NK-92 (cell line): ENCODE data around the gene RPE65.
"Not testable (repeated sequence)": the region's sequence is repeated elsewhere in the genome, so short reads cannot be mapped to it uniquely, and the experiment has no call there.

Experiments
- DNase-seq: peaks from one replicate; lab custom pipeline; 2025; ENCODE audit not compliant: unreplicated experiment; lab: John Stamatoyannopoulos, UW

RPE65 gene

DNA sequence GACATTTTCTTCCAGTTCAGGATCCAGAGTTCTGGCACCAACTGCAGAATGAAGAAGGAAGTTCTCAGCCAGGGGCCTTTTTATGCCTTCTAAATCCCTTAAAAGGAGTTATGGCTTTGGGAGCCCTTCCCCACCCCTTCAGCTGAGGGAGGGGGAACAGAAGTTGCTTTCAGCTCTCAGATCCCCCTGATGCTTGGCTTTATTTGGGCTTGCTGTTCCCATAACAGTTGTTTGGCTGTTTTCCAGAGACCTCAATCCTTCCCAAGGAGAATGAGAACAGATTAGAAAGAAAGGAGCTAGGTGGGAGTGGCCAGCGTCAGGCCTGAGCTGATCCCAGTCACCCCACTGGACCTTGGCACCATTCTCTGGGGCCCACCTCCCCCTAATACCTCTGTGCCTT lies at the start of gene RPE65:
RPE65 (minus strand) TSS at position 54 of the 400 bp plus-strand sequence; CDS start at position 5, 49 bp downstream.
- DNase-seq = no peak

GRCh38 chr1:68497358-68497698 lies 47.6 kb upstream of the RPE65 start:
- DNase-seq = no peak

- DNase-seq = no peak
Measured at GRCh38 chr1:68496680-68497357, 47.1 kb upstream of the RPE65 start, which contains the start of gene DEPDC1. DEPDC1 (minus strand) TSS chr1:68497082; CDS start chr1:68496999, 83 bp downstream.

- DNase-seq = no peak
Measured at GRCh38 chr1:68495968-68496679, 46.4 kb upstream of the RPE65 start.

DNA sequence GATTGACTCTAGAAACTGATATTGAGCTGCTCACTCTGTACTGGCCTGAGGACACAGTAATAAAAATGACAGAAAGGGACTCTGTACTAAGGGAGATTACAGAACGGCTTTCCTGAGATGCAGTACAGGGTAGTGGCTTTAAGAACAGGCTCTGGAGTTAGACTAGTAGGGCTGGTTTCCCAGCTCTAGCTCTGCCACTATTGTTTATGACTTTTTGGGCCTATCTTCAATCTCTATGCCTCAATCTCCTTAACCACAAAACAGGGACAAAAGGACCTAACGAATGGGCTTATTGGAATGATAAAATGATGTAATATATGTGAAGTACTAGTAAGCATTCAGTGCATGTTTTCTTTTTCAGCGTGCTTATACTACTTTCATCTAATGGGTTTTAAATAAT lies 45.8 kb upstream of the RPE65 start:
- no peak for DNase-seq

GRCh38 chr1:68493193-68493592 lies 43.4 kb upstream of the RPE65 start:
- no peak for DNase-seq

DNA sequence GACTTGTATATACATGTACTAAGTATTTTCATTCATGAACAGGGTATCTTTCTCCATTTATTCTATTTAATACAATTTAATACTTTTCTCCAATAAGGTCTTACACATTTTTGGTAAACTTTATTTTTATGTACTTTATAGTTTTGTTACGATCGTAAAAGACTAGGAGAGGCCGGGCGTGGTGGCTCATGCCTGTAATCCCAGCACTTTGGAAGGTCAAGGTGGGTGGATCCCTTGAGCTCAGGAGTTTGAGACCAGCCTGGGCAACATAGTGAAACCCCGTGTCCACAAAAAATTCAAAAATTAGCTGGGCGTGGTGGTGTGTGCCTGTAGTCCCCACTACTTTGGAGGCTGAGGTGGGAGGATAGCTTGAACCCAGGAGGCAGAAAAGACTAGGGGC lies 42.5 kb upstream of the RPE65 start:
- not testable (repeated sequence) for DNase-seq

GRCh38 chr1:68490046-68490651 lies 40.4 kb upstream of the RPE65 start:
- no peak for DNase-seq

GRCh38 chr1:68485431-68486022 lies 35.8 kb upstream of the RPE65 start:
- no peak for DNase-seq

DNA sequence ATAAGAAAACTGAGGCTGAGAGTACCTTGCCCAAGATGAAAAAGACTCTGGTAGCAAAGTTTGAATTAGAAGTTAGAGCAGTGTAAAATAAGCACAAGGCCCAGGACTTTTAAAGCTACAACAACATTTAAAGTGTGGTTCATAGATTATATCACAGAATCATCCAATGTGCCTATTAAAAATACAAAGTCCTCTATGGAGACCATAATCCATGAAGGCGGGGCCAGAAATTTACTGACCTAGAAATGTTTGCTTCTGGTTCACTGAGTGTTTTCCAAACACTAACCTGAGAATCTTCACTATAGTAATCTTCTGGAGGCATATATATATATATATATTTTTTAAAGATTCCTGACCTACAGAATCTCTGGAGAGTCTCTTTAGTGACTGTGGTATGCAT lies 34.9 kb upstream of the RPE65 start:
- DNase-seq = no peak

GRCh38 chr1:68481041-68481440 lies 31.3 kb upstream of the RPE65 start:
- no peak for DNase-seq

DNA sequence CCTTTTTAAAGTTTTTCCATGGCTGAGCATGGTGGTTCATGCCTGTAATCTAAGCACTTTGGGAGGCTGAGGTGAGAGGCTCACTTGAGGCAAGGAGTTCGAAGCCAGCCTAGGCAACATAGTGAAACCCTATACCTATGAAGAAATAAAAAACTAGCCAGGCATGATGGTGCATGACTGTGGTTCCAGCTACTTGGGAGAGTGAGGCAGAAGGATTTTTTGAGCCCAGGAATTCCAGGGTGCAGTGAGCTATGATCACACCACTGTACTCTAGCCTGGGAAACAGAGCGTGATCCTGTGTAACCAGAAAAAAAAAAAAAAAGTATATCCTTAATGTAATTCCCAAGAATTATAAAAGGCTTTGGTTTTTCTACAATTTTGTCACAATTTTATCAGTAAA lies 29.7 kb upstream of the RPE65 start:
- no peak for DNase-seq

- no peak for DNase-seq
Measured at GRCh38 chr1:68478662-68479061, 28.9 kb upstream of the RPE65 start.

- DNase-seq = not testable (repeated sequence)
Measured at GRCh38 chr1:68476626-68477025, 26.9 kb upstream of the RPE65 start.

GRCh38 chr1:68473060-68473459 lies 23.3 kb upstream of the RPE65 start:
- DNase-seq = no peak

DNA sequence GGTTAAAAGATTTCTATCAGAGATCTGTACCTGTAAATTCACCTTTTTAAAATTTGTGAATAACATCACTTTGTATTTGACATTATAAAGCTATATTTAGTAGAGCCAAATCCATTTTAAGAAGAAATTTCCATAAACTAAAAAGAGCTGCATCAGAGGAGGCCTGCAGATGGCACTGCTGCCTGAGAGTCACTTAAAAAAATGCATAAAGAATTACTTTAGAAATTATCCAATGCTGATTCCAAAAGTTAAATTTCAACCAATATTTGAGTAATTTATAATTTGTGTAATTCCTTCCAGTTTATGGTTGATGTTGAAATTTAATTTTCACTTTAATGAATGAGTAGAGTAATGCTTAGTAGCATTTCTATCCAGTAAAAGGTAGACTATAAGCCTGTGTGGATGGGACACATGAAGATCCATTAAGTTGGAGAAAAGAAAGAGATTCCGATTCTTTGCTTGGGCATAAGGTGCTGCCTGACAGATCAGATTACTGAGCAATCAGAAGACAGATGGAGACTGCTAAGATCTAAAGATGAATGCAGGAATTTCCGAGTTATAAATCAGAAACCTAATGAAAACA lies 20.7 kb upstream of the RPE65 start:
- no peak for DNase-seq

DNA sequence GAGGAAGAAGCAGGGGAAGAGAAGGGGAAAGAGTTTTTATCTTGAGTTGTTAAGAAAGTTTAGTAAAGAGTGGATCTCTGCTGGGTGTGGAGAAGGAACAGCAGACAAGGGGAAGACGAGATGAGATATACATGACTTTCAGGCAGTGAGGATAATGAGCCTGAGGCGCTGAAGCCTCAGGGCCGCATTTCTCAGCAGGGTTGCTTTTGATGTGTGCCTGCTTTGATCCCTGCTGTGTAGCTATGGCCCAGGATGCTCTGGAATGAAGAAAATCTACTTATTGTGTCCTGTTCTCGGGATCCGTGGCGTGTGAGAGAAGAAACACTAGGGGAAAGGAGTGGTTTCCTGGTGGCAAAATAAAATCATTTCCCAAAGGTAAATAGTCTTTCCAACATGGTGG lies 15.1 kb upstream of the RPE65 start:
- no peak for DNase-seq

DNA sequence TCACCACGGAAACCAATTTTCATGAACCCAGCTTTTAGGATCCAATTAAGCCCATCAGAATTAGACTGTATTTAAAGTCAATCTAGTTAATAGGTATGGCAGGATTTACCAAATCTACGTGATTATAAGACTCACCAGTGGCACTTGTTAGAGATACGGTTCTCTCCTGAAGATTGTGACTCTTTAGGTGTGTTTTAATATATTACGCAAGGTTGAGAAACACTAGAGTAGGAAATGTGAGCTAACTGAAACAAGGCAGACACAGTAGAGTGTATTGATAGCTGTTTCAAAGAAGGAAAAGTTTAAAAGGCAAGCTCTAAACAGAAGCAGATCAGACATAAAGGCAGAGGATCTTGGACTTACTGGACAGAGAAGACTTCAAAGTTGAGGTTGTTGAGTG lies 11.2 kb upstream of the RPE65 start:
- no peak for DNase-seq

DNA sequence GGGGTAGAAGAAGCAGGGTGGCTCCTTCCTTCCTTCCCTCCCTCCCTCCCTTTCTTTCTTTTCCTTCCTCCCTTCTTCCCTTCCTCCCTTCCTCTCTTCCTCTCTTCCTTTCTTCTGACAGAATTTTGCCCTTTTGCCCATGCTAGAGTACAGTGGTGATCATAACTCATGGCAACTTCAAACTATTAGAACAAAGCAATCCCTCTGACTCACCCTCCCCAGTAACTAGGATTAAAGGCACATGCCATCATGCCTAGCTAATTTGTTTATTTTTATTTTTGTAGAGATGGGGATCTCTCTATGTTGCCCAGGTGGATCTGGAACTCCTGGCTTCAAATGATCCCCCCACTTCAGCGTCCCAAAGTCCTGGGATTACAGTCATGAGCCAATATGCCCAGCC lies 10.0 kb upstream of the RPE65 start:
- DNase-seq = no peak

DNA sequence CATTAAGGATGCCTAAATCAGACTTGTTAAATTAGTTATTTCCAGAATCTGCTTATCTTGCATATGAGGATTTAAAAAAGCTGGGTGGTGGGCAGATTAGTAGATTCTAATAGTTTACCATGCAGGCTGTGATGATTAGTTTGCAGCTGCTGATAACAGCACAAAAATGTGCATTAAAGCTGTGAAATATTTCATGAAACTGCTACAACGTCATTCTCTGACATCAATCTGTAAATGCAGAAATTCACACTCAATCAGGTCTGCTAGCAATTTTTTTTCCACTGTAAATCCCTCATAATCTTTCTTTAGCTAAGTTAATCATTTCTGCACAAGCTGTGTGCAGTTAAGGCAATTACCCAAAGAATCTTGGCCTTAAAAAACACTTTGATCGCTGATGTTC lies 9.3 kb upstream of the RPE65 start:
- DNase-seq = no peak

DNA sequence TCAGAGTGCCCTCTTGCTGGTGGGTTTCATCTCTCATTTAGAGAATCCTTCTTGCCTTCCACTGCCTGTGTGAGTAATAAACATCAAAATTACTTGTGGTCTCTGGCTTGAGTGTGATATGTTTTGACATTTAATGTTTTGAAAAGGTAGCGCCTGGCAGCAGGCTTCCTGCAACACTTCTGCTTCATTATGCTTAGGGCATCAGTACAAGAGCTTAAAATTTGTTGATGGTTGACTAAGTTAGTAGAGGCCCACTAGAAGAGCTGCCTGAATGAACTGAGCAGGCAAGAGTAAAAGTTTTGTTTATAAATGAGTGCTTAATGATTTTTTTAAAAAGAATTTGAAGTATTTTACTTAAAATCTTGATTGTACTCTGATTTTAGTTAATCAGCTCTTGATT lies 6.4 kb upstream of the RPE65 start:
- no peak for DNase-seq

DNA sequence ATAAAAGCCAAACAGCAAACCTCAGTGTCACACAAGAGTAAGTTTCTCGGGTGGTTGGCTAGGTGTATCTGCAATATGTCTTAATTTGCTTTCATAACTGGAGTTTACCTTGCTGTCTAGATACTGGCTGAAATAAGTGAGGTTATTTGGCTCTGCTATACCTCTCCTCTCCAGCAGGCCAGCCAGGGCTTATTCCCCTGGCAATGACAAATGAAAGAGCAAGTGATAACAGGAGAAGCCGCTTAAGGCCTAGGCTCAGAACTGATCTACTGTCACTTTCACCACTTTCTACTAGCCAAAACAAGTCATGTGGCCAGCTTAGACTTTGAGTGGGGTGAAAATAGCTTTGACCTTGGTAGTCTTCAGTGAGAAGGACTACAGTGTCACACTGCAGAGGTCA lies 4.8 kb upstream of the RPE65 start:
- DNase-seq = no peak
